ENCODE measurements around the gene BSPRY. TPM values are rescaled to one million over a fixed set of nuclear protein-coding genes. Genes with fewer than 3 reads are reported as not detected.
A peak's percentile ranks its signal among the peaks of the same experiment; 100 is the strongest.

Gene BSPRY
- total RNA-seq (2014; rRNA removed; shearing (Covaris generic)), result not detected in 2 replicates

DNA sequence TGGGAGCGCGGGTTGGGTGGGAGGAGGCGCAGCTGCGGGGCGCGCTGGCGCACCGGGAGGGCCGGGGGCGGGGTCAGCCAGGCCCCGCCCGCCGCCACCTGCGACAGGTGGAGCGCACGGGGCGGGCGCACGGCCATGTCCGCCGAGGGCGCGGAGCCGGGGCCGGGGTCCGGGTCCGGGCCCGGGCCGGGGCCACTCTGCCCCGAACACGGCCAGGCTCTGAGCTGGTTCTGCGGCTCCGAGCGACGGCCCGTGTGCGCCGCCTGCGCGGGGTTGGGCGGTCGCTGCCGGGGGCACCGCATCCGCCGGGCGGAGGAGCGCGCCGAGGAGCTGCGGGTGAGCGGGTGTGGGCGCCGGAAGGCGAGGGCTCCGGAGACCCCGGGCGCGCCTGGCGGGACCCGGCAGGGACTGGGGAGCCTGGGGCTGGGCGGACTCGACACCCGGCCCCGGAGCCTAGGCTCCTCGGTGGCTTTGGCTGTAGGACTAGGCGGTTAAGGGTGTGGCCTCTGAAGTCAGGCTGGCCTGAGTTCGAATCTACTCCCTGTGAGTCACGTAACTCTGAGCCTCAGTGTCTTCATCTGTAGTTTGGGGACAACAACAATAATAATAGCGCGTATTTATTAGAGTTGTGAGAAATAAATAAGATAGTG, at the start of gene BSPRY:
TSS of gene BSPRY (plus strand) at position 97 of the 650 bp plus-strand sequence. CDS start at position 136, 39 bp downstream.
- DNase-seq (ENCODE audit: low read depth), result no peak

GRCh38 chr9:113299800-113300292, 49.5 kb upstream of the BSPRY start:
- no peak for DNase-seq (ENCODE audit: low read depth)

GRCh38 chr9:113301548-113301947, 47.8 kb upstream of the BSPRY start:
- no peak for DNase-seq (ENCODE audit: low read depth)

DNA sequence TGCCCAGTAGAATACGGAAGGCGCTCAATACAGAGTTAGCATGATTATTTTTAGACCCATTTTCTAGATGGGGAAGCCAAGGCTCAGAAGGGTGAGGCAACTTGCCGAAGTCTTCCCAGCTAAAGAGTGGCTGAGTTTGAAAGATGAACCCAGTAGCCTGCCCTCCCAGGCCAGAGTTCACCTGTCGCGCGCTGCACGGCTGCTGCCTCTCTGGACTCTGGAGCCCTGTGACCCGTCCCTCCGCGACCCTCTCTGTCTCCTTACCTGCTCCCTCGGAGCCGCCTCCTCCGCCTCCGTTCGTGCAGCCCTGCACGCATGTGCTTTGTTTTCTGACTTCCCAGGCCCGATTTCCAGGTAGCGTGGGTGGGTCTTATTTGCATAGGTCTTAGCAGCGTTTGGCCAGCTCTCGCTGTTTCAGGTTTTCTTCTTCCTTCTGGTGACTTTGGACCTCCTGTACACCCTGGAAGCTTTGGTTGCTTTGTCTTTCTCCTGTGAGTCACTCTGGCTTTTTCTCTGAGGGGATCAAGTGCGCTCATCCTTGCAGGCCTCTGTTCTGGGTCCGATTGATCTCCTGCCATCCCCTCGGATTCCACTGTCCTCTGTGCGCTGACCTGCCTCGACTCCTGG, 46.4 kb upstream of the BSPRY start, which contains the start of gene RNF183:
TSS of gene RNF183 (minus strand) at position 585 of the 627 bp plus-strand sequence. CDS start 5,192 bp downstream, outside the sequence.
- no peak for DNase-seq (ENCODE audit: low read depth)

- DNase-seq (ENCODE audit: low read depth), result no peak
Measured at GRCh38 chr9:113306566-113306965, 42.8 kb upstream of the BSPRY start.

DNA sequence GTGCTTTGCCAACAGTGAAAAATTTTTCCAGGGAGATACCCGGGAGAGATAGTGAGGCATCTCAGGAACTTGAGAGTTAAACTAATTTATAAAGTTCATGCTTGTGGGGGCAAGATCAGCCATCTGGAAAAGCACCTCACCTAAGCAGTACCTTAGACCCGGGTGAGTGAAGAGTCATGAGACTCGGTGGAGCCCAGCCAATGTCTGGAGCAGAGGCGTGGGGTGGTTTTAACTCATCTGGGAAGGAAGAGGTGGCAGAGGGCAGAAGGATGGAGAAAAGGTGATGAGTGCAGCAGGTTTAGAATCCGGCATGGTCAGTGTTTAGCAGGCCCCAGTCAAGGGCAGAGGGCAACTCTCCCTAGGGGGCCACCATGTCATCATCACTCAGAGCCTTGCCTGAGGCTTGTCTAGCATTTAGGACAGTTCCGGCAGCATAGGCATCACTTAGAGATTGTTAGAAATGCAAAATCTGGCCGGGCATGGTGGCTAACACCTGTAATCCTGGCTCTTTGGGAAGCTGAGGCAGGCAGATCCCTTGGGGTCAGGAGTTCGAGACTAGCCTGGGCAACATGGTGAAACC, 41.9 kb upstream of the BSPRY start:
- no peak for DNase-seq (ENCODE audit: low read depth)

GRCh38 chr9:113309204-113309813, 40.0 kb upstream of the BSPRY start:
- peak; percentile 36 for DNase-seq (ENCODE audit: low read depth)

- DNase-seq (ENCODE audit: low read depth), result no peak
Measured at GRCh38 chr9:113310538-113310937, 38.8 kb upstream of the BSPRY start.

DNA sequence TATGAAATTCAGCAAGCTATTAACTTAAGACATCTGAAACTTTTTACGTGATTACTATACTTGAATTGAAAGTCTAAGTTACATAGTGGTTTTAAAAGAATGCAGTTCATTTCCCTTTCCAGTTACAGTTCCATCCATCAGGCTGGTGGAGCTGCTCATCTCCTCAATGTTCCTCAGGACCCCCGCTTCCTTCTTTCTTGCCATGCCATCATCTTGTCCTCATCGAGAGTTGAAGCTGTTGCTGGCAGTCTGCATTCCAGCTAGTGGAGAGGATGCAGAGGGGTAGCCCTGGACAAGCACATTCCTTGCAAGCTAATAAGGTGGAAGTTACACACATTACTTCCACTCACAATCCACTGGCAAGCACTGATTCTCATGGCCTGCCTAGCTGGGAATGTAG, 37.4 kb upstream of the BSPRY start:
- DNase-seq (ENCODE audit: low read depth), result no peak

GRCh38 chr9:113313261-113313660, 36.1 kb upstream of the BSPRY start:
- DNase-seq (ENCODE audit: low read depth), result no peak

GRCh38 chr9:113315231-113315630, 34.1 kb upstream of the BSPRY start:
- no peak for DNase-seq (ENCODE audit: low read depth)

- no peak for DNase-seq (ENCODE audit: low read depth)
Measured at GRCh38 chr9:113316030-113316429, 33.3 kb upstream of the BSPRY start.

- DNase-seq (ENCODE audit: low read depth), result no peak
Measured at GRCh38 chr9:113317777-113318176, 31.6 kb upstream of the BSPRY start.

DNA sequence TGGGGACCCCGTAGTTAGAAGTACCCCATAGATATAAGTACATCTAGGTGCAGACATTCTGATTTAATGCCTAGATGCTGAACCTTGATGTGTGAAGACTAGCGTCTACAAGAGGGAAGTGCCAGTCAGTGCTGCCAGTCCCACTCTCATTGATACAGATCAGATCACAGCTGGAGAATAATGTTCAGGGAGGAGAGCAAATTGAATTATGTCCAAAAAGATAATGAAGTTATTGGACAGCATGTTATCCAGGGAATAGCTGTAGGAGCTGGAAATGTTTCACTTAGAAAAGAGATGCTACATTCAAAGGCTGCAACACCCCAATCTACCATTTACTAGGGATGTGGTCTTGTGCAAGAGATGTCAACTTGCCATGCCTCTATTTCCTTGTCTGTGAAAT, 30.3 kb upstream of the BSPRY start:
- no peak for DNase-seq (ENCODE audit: low read depth)

DNA sequence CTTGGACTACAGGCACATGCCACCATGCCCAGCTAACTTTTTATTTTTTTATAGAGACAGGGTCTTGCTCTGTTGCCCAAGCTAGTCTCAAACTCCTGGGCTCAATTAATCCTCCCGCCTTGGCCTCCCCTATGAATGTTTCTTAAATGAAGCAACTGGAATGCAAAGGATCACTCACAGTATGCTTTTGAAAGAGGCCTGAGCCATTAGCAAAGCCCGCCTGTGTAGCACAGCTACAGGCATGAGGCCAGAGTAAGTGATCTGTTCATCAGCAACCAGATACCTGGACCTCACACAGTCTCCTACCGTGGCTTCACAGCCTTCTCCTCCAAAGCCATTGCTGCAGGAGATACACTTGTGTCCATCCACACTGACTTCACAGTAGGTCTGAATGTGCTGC, 29.3 kb upstream of the BSPRY start:
- no peak for DNase-seq (ENCODE audit: low read depth)

- DNase-seq (ENCODE audit: low read depth), result no peak
Measured at GRCh38 chr9:113322671-113323070, 26.7 kb upstream of the BSPRY start.

DNA sequence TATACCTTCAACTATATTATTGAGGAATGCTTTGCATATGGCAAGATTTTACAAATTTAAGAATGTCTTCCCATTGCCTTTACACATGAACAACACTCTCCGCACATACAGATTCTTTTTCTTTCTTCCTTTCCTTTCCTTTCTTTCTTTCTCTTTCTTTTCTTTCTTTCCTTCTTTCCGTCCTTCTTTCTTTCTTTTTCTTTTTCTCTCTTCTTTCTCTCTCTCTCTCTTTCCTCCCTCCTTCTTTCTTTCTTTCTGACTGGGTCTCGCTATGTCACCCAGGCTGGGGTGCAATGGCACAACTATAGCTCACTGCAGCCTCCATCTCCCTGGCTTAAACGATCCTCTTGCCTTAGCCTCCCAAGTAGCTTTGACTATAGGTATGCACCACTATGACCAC, 23.1 kb upstream of the BSPRY start:
- DNase-seq (ENCODE audit: low read depth), result no peak

DNA sequence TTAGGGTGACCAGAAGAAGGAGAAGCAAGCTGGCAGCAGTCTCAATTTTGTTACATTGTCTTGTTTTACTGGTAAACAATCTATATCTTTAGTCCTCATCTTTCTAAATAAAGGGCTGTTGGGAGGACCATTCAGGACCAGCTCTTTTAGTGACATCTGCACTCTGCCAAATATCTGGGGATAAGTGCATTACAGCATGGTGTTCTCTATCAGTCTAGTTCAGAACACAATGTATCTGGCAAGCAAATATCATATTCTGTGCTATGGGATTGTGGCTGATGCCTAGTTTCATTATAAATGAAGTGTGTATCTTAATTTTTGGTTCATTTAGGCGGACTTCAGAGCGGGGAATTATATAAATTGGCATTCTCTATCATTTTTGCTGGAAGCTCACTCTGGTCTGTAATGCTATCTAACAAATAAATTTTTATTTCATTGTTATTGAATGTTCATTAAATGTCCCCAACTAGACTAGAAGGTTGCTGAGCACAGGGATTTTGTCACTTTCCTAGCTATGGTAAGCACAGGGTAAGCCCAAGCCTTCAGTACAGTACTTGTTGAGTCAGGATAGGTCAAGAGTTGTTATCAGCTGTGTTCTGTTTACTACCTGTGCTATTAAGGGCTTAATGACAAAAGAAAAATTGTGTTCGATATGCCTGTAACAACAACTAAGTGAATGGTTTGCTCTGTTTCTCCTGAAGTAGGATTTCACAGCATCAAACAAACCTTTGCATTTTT, 21.1 kb upstream of the BSPRY start:
- no peak for DNase-seq (ENCODE audit: low read depth)

GRCh38 chr9:113331780-113332179, 17.6 kb upstream of the BSPRY start:
- no peak for DNase-seq (ENCODE audit: low read depth)

DNA sequence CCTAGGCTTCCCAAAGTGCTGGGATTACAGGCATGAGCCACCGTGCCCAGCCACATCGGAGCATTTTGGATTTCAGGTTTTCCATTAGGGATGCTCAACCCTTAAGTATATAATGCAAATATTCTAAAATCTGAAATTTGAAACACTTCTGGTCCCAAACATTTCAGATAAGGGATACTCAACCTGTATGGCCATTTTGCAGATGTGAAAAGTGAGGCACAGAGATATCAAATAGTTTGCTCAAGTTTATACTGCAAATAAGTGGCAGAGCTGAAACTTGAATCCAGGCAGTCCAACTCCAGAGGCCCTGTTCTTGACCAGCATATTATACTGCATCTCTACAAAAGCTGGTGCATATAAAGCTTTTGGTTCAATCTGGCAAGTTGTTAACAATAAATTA, 11.6 kb upstream of the BSPRY start:
- no peak for DNase-seq (ENCODE audit: low read depth)

GRCh38 chr9:113340011-113340699, 9.2 kb upstream of the BSPRY start, which contains the start of gene WDR31:
WDR31 (minus strand) TSS chr9:113340275; CDS start chr9:113332022, 8,253 bp downstream.
- peak; percentile 83 for DNase-seq (ENCODE audit: low read depth)

All from RPMI7951 (cell line).